ENCODE measurements around the gene CFAP410.

CFAP410 gene

DNA sequence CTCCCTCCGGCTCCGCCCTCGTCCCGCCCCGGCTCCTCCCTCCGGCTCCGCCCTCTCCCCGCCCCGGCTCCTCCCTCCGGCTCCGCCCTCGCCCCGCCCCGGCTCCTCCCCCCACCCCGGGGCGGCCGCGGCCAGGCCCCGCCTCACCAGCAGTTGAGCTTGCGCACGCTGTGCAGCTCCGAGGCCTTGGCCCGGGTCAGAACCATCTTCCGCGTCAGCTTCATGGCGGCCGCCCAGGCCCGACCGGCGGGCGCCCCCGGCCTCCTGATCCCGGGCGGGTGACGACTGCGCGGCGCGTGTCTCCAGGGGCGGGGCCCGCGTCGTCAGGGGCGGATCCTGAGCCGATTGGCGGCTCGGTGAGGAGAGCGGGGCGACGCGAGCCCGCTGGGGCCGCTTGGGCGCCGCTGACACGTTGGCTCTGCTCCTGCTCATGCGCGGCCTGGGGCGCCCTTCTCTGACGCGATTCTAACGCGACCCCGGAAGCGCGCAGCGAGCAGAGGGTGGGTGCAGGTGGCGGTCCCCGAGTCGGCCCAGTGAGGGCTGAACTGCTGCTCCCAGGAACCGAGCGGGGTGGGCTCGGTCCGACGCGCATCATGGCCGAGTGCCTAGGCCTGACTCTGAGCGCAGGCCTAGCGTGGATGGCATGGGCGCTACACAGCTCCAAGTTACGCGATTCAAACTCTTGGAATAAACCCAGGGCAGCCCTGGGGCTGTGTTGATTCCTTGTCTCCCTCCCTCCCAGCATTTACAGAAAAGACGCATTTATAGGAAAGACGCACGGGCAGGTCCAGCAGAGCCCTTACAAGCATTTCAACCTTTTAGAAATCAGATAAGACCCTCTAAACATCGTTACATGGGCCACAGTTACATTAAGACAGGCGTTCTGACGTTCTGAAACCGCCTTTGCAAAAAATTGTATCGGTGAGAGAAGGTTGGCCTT is at the start of gene CFAP410:
Gene CFAP410 (minus strand): TSS at position 420 of the 940 bp plus-strand sequence. CDS start 196 bp downstream, at position 224.
- Histone ChIP-seq H3K4me3 (ENCODE audit: low read depth, low read length) (peak within 1 kb of the TSS; percentile 89), H3K27me3 (ENCODE audit: control insufficient read depth, insufficient read depth, low read length) (no peaks in the 10 kb centered on the region), H3K36me3 (ENCODE audit: control insufficient read depth, insufficient read depth, low read length) (no peaks in the 10 kb centered on the region), H3K4me1 (ENCODE audit: control insufficient read depth, insufficient read depth, low read length) (peaks cover 9% of the 10 kb centered on the region), H3K9ac (ENCODE audit: low read depth, low read length) (peak within 1 kb of the TSS; percentile 92), H3K9me3 (ENCODE audit: control insufficient read depth, insufficient read depth, low read length) (no peaks in the 10 kb centered on the region)

DNA sequence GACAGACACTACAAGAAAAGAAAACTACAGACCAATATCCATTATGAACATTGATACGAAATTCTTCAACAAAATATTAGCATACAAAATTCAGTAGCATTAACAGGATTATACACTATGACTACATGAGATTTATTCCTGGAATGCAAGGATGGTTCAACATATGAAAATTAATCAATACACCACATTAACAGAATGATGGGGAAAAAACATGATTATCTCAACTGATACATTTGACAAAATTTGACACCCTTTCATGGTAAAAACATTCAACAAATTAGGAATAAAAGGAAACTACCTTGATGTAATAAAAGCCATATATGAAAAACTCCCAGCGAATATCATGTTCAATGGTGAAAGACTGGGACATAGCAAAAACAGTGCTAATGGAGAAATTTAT is 45.8 kb upstream of the CFAP410 start:
- no peak overlapping the region for H3K4me3 ChIP-seq (ENCODE audit: low read depth, low read length)
- peaks cover 2% of the 10 kb centered on the region for H3K4me1 ChIP-seq (ENCODE audit: control insufficient read depth, insufficient read depth, low read length)
- no peak overlapping the region for H3K9ac ChIP-seq (ENCODE audit: low read depth, low read length)
- no peaks in the 10 kb centered on the region for H3K36me3 ChIP-seq (ENCODE audit: control insufficient read depth, insufficient read depth, low read length)
- no peaks in the 10 kb centered on the region for H3K9me3 ChIP-seq (ENCODE audit: control insufficient read depth, insufficient read depth, low read length)
- no peaks in the 10 kb centered on the region for H3K27me3 ChIP-seq (ENCODE audit: control insufficient read depth, insufficient read depth, low read length)

DNA sequence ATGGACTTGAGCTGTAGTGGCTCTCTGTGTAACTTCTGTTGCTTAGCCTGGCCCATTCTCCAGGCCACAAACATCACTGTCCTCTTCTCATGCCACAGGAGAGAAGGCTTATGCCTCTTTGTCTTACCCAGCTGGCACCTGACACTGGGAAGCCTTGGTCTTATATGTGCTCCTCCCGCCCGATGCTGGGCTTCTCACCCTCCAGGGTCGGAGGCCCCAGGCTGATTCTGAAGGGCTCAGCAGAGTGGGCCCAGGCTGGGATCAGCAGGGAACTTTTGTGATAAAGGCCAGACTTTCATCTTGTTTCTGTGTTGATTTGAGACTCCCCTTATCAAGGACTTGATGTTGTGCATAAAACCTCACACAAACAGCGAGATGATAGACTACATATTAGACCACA is 44.0 kb upstream of the CFAP410 start:
- Histone ChIP-seq H3K36me3 (ENCODE audit: control insufficient read depth, insufficient read depth, low read length) (no peaks in the 10 kb centered on the region), H3K9ac (ENCODE audit: low read depth, low read length) (no peak overlapping the region), H3K4me3 (ENCODE audit: low read depth, low read length) (no peak overlapping the region), H3K27me3 (ENCODE audit: control insufficient read depth, insufficient read depth, low read length) (no peaks in the 10 kb centered on the region), H3K9me3 (ENCODE audit: control insufficient read depth, insufficient read depth, low read length) (no peaks in the 10 kb centered on the region), H3K4me1 (ENCODE audit: control insufficient read depth, insufficient read depth, low read length) (peaks cover 2% of the 10 kb centered on the region)

DNA sequence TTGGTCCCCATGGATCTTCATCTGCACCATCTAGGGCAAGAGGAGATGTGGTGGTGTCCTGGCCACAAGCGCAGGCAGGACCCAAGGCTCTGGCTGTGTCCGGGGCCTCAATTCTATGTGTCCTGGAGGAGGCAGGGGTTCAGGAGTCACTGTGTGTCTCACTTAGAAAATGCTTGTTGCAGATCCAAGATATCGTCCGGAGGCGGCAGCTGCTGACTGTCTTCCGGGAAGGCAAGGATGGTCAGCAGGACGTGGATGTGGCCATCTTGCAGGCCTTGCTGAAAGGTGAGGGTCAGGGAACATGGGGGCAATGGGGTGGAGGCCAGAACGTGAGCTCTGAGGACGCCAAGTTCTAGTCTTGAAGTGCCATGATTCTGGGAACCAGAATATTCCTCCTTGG is 43.3 kb upstream of the CFAP410 start:
- no peaks in the 10 kb centered on the region for H3K36me3 ChIP-seq (ENCODE audit: control insufficient read depth, insufficient read depth, low read length)
- no peaks in the 10 kb centered on the region for H3K27me3 ChIP-seq (ENCODE audit: control insufficient read depth, insufficient read depth, low read length)
- H3K4me1 ChIP-seq (ENCODE audit: control insufficient read depth, insufficient read depth, low read length), result peaks cover 2% of the 10 kb centered on the region
- H3K9ac ChIP-seq (ENCODE audit: low read depth, low read length), result no peak overlapping the region
- no peaks in the 10 kb centered on the region for H3K9me3 ChIP-seq (ENCODE audit: control insufficient read depth, insufficient read depth, low read length)
- no peak overlapping the region for H3K4me3 ChIP-seq (ENCODE audit: low read depth, low read length)

DNA sequence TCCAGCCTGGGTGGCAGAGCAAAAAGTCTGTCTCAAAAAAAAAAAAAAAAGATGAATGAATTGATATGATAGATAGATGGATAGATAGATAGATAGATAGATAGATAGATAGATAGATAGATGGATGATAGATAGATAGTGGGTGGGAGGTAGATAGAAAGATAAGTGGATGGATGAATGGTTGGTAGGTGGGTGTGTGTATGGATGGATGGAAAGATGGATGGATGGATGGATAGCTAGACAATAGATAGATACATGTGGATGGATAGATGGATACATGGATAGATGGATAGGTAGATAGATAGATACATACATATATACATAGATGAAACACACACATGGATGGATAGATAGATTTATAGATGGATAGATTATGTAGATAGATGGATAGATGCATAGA is 42.7 kb upstream of the CFAP410 start:
- Histone ChIP-seq H3K9ac (ENCODE audit: low read depth, low read length) (no peak overlapping the region), H3K27me3 (ENCODE audit: control insufficient read depth, insufficient read depth, low read length) (no peaks in the 10 kb centered on the region), H3K9me3 (ENCODE audit: control insufficient read depth, insufficient read depth, low read length) (no peaks in the 10 kb centered on the region), H3K4me3 (ENCODE audit: low read depth, low read length) (no peak overlapping the region), H3K36me3 (ENCODE audit: control insufficient read depth, insufficient read depth, low read length) (no peaks in the 10 kb centered on the region), H3K4me1 (ENCODE audit: control insufficient read depth, insufficient read depth, low read length) (peaks cover 2% of the 10 kb centered on the region)

DNA sequence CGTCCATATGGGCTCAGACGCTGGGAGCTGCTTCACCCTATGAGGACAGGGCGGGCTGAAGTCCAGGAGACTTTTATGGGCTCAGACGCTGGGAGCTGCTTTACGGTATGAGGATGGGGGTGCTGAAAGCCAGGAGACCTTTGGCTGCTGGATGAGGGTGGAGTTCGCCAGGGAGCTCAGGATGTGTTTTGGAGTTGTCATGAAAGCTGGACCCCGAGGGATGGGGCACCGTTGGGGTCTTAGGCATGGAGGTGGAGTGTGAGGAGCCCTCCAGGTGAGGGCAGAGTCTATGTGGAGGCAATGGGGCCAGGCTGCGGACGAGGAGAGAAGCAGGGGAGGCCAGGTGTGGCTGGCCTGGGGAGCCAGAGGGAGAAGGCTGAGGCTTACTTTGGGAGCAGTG is 41.7 kb upstream of the CFAP410 start:
- no peaks in the 10 kb centered on the region for H3K36me3 ChIP-seq (ENCODE audit: control insufficient read depth, insufficient read depth, low read length)
- H3K4me3 ChIP-seq (ENCODE audit: low read depth, low read length), result no peak overlapping the region
- H3K9me3 ChIP-seq (ENCODE audit: control insufficient read depth, insufficient read depth, low read length), result no peaks in the 10 kb centered on the region
- no peaks in the 10 kb centered on the region for H3K27me3 ChIP-seq (ENCODE audit: control insufficient read depth, insufficient read depth, low read length)
- H3K9ac ChIP-seq (ENCODE audit: low read depth, low read length), result no peak overlapping the region
- H3K4me1 ChIP-seq (ENCODE audit: control insufficient read depth, insufficient read depth, low read length), result peaks cover 2% of the 10 kb centered on the region

DNA sequence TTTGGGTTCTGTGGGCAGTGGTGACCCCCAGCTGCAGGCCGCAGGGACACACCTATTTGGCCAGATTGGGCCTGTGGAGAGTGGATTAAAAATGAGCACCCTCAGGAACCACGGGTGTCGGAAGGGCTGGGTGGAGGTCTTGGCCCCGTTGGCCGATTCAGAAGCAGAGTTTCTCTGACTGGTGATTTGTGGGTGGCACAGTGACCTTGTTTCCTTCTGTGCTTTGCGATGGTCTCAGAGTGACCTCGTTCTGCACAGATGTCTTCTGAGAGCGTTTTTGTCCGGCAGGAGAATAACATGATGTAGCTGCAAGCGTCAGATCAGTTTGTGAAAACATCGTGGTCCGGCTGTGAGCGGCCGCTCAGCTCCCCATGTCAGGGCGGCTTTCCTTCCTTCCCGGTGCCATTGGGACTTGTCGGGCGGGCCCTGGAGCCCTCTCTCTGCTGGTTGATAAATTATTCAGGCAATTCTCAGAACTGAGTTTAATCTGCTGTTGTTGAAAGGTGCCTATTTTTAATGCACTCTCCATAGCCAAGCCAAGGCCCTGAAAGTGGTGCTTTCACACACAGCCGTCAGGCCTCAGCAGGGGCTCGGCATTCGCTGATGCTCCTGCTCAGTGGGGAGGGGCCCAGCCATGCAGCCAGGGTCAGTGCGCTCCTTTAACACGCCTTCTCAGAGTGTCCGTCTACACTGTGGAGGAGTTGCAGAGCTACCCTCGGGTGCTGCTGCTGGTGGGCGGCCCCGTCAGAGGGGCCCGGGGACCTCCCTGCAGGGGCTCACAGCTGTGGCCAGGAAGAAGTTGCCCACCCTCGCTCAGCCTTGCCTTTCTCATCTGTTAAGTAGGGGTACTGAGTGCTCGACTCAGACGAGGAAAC is 41.0 kb upstream of the CFAP410 start:
- no peaks in the 10 kb centered on the region for H3K36me3 ChIP-seq (ENCODE audit: control insufficient read depth, insufficient read depth, low read length)
- H3K9me3 ChIP-seq (ENCODE audit: control insufficient read depth, insufficient read depth, low read length), result no peaks in the 10 kb centered on the region
- no peak overlapping the region for H3K9ac ChIP-seq (ENCODE audit: low read depth, low read length)
- H3K4me1 ChIP-seq (ENCODE audit: control insufficient read depth, insufficient read depth, low read length), result peaks cover 2% of the 10 kb centered on the region
- no peaks in the 10 kb centered on the region for H3K27me3 ChIP-seq (ENCODE audit: control insufficient read depth, insufficient read depth, low read length)
- no peak overlapping the region for H3K4me3 ChIP-seq (ENCODE audit: low read depth, low read length)

DNA sequence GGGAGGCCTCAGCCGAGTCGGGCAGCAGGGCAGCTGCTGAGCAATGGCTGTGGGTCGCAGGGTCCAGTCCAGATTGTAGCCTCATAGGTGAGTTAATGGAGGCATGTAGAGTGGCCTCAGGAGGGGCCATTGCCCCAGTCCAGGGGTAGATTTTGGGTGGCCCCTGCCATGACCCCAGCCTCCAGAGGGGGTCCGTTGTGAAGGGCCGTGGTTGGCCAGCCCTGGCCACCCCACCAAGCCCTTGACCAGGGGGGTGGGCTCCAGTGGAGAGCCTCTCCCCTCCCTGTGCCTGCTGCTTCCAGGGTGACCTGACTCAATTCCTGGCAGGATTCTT is 40.3 kb upstream of the CFAP410 start:
- H3K27me3 ChIP-seq (ENCODE audit: control insufficient read depth, insufficient read depth, low read length), result no peaks in the 10 kb centered on the region
- no peaks in the 10 kb centered on the region for H3K36me3 ChIP-seq (ENCODE audit: control insufficient read depth, insufficient read depth, low read length)
- no peak overlapping the region for H3K4me3 ChIP-seq (ENCODE audit: low read depth, low read length)
- H3K9ac ChIP-seq (ENCODE audit: low read depth, low read length), result no peak overlapping the region
- peaks cover 2% of the 10 kb centered on the region for H3K4me1 ChIP-seq (ENCODE audit: control insufficient read depth, insufficient read depth, low read length)
- no peaks in the 10 kb centered on the region for H3K9me3 ChIP-seq (ENCODE audit: control insufficient read depth, insufficient read depth, low read length)

DNA sequence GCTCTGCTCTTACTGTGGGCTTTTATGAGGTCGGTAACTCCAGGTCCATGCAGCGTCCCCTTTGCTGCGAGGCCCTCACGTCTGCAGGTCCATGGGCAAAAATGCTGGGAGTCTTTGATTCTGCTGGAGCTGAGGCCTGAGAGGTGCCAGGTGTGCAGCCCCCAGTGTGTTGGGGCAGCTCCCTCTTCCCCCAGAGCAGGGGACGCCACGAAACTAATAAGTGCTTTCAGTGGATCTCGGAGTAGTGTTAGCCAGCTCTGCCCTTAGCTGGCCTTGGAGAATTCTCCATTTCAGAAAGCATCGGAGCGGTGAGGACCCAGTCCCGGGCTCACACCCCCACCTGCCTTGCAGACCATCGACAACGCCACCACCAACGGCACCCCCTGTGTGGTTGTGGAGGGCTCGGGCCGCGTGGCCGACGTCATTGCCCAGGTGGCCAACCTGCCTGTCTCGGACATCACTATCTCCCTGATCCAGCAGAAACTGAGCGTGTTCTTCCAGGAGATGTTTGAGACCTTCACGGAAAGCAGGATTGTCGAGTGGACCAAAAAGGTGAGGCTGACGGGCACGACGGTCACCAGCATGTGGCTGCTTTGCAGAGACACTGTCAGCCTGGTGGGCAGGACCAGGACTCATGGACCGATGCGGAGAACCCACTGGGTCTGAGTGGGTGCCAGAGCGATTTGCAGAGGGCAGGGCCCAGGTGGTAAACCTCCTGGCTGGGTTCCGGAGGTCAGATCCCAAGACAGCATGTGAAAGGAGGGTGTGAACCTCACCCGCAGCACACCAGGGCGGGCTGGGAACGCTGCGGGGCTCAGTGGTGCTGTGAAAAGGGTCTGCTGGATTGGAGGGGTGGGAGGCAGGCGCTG is 39.7 kb upstream of the CFAP410 start:
- Histone ChIP-seq H3K9ac (ENCODE audit: low read depth, low read length) (no peak overlapping the region), H3K4me3 (ENCODE audit: low read depth, low read length) (no peak overlapping the region), H3K9me3 (ENCODE audit: control insufficient read depth, insufficient read depth, low read length) (no peaks in the 10 kb centered on the region), H3K27me3 (ENCODE audit: control insufficient read depth, insufficient read depth, low read length) (no peaks in the 10 kb centered on the region), H3K36me3 (ENCODE audit: control insufficient read depth, insufficient read depth, low read length) (no peaks in the 10 kb centered on the region), H3K4me1 (ENCODE audit: control insufficient read depth, insufficient read depth, low read length) (peaks cover 2% of the 10 kb centered on the region)

DNA sequence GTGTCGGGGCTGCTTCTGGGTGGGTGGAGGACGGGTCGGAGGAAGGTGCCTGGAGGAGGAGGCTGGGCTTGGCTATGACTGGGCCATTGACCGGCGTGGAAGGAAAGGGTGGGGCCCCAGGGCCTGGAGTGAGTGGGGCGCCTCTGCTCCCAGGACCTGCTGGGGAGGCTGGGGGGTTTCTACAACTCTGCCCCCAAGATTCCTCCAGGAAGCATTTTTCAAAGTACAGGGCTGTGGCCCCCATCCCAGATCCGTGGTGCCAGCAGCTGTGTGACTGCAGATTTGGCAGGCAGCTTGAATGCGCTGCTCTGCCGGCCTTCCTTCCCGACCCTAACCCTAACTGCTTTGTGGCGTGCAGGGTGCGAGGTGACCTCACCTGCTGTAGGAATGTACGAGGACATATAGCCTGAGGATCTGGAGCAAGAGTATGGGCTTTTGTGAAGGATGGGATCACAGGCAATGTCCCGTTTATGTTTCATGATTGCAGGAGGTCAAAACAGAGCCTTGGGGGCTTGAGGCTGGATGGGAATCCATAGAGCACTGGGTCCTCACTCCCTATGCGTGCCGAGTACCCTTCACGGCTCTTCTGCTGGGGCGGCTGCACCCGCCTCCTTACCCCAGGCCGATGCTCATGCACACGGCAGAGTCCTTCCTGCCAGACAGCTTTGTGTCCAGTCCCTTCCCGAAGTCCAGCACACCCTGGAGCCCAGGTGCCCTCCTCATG is 38.9 kb upstream of the CFAP410 start:
- Histone ChIP-seq H3K36me3 (ENCODE audit: control insufficient read depth, insufficient read depth, low read length) (no peaks in the 10 kb centered on the region), H3K9me3 (ENCODE audit: control insufficient read depth, insufficient read depth, low read length) (no peaks in the 10 kb centered on the region), H3K4me3 (ENCODE audit: low read depth, low read length) (no peak overlapping the region), H3K4me1 (ENCODE audit: control insufficient read depth, insufficient read depth, low read length) (peaks cover 2% of the 10 kb centered on the region), H3K9ac (ENCODE audit: low read depth, low read length) (no peak overlapping the region), H3K27me3 (ENCODE audit: control insufficient read depth, insufficient read depth, low read length) (no peaks in the 10 kb centered on the region)

All from iPS-15b (cell line).